Stimulated activated CD4-positive, alpha-beta T cell treated with anti-CD3 and anti-CD28 coated beads, Interleukin-4, amount 100 ng/mL, for 48 hours (primary cell): ENCODE measurements around the gene ACAP1.
"Not testable (repeated sequence)": the region's sequence is repeated elsewhere in the genome, so short reads cannot be mapped to it uniquely, and the experiment has no call there.

Experiments used
- DNase-seq, 2 donors: peaks; one replicate each; pipeline ENCODE4 v3.0.0-alpha.2; 2020; ENCODE audit warnings: low read depth in 2 of 2

The ACAP1 gene

GRCh38 chr17:7329374-7329996 is 6.8 kb upstream of the ACAP1 start:
- peak; percentile 93 to 96 for DNase-seq

GRCh38 chr17:7329997-7330637 is 6.2 kb upstream of the ACAP1 start:
- peak; percentile 69 to 80 for DNase-seq

GRCh38 chr17:7330638-7331015 is 5.7 kb upstream of the ACAP1 start:
- DNase-seq, result no peak

- DNase-seq, result no peak
Observed at GRCh38 chr17:7332111-7332510, 4.2 kb upstream of the ACAP1 start.

- DNase-seq, result not testable (repeated sequence)
Observed at GRCh38 chr17:7332600-7333069, 3.7 kb upstream of the ACAP1 start.

- DNase-seq, result no peak
Observed at GRCh38 chr17:7334938-7335538, 1.3 kb upstream of the ACAP1 start.

- DNase-seq, result not testable (repeated sequence)
Observed at GRCh38 chr17:7335765-7336164, 564 bp upstream of the ACAP1 start.

- not testable (repeated sequence) for DNase-seq
Observed at GRCh38 chr17:7337600-7337999, 1.3 kb downstream of the ACAP1 start.

- DNase-seq, result no peak
Observed at GRCh38 chr17:7340179-7340578, 3.9 kb downstream of the ACAP1 start.

- no peak for DNase-seq
Observed at GRCh38 chr17:7341842-7342241, 5.5 kb downstream of the ACAP1 start.

- DNase-seq, result no peak
Observed at GRCh38 chr17:7343250-7343649, 6.9 kb downstream of the ACAP1 start.

GRCh38 chr17:7346761-7347614 is 10.7 kb downstream of the ACAP1 start:
- DNase-seq, result no peak

- DNase-seq, result no peak
Observed at GRCh38 chr17:7347630-7348477, 11.5 kb downstream of the ACAP1 start.

- no peak for DNase-seq
Observed at GRCh38 chr17:7348478-7349242, 12.3 kb downstream of the ACAP1 start.

GRCh38 chr17:7351665-7352502 is 15.6 kb downstream of the ACAP1 start, which contains the start of gene KCTD11:
KCTD11 (plus strand) TSS chr17:7352162.
- peak; percentile 65 to 74 for DNase-seq

GRCh38 chr17:7352503-7352889 is 16.2 kb downstream of the ACAP1 start:
- DNase-seq, result no peak

GRCh38 chr17:7352910-7353635 is 16.7 kb downstream of the ACAP1 start:
- DNase-seq, result no peak

- no peak for DNase-seq
Observed at GRCh38 chr17:7354262-7354843, 18.0 kb downstream of the ACAP1 start.
